Ureter (tissue), 1 donor: Measurements from ENCODE around the gene RUSF1. TPM values are rescaled to one million over a fixed set of nuclear protein-coding genes. Genes with fewer than 3 reads are reported as not detected.
A peak's percentile ranks its signal among the peaks of the same experiment; 100 is the strongest.
"Not testable (repeated sequence)": the region's sequence is repeated elsewhere in the genome, so short reads cannot be mapped to it uniquely, and the experiment has no call there.

Experiments used
- DNase-seq: peaks from one replicate; pipeline ENCODE4 v3.0.0-alpha.2; 2020; ENCODE audit warnings: low spot score
- total RNA-seq: library from RNA; stranded (reverse); gene quantifications from one replicate; pipeline ENCODE4 v1.2.4, GENCODE V29; 2023
- donor health status: DM: yes; HTN: yes; CAD: no.

RUSF1 gene
- total RNA-seq, 1 donor from 2014 or later = 85.6 TPM

DNA sequence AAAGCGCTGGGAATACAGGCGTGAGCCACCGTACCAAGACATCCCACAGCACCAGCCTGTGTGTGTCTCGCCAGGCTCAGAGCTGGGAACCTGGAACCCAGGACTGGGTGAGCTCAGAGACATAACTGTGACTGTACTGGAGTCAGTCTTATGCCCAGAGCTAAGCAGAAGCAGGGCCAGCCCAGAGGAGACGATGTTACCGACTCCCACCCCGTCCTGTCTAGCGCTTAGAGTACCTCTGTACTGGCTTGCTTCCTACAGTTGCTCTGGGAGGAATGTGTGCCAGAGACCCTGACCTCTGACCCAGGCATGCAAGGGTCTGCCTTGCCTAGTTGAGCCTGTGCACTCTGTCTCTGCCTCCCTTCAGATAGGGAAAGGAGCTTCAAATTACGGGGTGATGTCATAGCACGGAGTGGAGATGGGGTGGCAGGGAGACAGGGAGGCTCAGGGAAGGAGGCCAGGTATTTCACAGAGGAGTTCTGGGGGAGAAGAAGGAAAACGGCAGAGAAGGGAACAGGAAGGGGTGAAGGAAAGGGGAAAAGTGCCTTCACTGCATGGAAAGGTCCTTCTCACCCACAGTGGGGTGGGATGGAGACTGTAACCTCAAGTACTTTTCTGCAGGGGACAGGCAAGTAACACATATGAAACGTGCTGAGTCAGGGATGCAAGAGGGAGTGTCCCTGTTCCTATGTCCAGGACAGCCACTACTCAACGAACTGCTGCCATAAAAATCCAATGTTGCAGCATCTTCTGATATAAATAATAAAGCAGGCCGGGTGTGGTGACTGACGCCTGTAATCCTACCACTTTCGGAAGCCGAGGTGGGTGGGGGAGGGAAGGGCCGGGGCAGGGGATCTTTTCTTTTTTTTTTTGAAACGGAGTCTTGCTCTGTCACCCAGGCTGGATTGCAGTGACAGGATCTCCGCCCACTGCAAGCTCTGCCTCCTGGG lies 54.7 kb downstream of the RUSF1 start:
- no peak for DNase-seq

GRCh38 chr16:31452631-31453106 lies 55.5 kb downstream of the RUSF1 start:
- no peak for DNase-seq

DNA sequence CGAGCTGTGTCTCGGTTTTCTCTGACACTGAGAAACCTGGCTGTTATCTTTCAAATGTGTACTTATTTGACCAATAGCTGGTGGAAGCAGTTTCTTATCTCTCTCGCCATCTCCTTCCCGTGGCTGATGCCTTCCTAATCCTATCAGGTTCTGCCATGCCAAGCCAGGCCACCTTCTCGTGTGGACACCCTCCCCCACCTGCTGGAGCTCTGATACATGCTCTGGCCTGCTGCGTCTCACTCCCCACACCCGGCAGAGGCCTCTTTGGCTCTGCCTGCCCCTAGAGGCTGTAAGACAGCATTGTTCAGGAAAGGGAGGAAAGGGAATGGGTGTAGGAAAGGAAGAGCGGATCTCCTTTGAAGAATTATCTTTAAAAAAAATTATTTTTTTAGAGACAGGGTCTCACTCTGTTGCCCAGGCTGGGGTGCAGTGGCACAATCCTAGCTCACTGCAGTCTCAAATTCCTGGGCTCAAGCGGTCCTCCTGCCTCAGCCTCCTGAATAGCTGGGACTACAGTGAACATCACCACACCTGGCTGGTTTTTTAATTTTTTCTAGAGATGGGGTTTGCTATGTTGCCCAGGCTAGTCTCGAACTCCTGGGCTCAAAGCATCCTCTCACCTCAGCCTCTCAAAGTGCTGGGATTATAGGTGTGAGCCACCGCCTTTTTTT lies 56.4 kb downstream of the RUSF1 start:
- DNase-seq = peak; percentile 82

DNA sequence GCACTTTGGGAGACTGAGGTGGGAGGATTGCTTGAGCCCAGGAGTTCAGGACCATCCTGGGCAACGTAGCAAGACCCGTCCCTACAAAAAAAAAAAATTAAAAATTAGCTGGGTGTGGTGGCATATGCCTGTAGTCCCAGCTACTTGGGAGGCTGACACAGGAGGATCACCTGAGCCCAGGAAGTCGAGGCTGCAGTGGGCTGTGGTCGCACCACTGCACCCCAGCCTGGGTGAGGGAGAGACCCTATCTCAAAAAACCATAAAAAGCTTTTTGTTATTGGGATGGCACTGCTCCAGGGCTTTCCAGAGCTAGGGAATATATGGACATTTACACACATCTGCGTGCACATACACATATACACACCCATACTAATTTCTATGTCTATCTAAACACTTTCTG lies 57.0 kb downstream of the RUSF1 start:
- no peak for DNase-seq

DNA sequence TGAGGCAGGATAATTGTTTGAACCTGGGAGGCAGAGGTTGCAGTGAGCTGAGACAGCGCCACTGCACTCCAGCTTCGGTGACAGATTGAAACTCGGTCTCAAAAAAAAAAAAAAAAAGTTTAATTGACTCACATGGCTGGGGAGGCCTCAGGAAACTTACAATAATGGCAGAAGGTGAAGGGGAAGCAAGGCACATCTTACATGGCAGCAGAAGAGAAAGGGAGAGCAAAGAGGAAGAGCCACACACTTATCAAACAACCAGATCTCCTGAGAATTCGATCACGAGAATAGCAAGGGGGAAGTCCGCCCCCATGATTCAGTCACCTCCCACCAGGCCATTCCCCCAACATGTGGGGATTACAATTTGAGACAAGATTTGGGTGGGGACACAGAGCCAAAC lies 62.3 kb downstream of the RUSF1 start:
- not testable (repeated sequence) for DNase-seq

- no peak for DNase-seq
Observed at GRCh38 chr16:31441956-31442355, 66.2 kb downstream of the RUSF1 start.

GRCh38 chr16:31440516-31441184 lies 67.5 kb downstream of the RUSF1 start:
- no peak for DNase-seq

DNA sequence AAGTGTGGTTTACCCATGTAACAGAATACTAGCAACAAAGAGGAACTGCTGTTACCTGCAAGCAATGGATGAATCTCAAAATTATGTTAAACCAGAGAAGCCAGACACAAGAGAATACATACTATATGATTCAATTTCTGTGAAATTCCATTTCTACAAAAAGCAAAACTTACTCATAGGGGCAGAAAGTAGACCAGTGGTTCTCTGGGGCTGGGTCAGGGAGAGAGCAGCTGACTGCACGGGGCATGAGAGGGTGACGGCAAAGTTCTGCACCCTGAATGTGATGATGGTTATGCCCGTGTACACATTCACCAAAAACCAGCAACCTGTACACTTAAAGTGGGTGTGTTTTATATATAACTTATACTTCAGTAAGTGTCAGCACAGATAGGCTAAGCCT lies 68.7 kb downstream of the RUSF1 start:
- DNase-seq = no peak

Other genes with a start within 250 kb of the RUSF1 start
- 4.4 TPM for gene ITGAM, start 248.4 kb downstream of the RUSF1 start, total RNA-seq
- 9.6 TPM for gene ITGAX, start 153.2 kb downstream of the RUSF1 start, total RNA-seq
- gene ITGAD, start 115.1 kb downstream of the RUSF1 start, total RNA-seq = not detected
- gene COX6A2, start 80.0 kb downstream of the RUSF1 start, total RNA-seq = not detected
- 1.0 TPM for gene ZNF843, start 65.6 kb downstream of the RUSF1 start, total RNA-seq
- gene ARMC5, start 48.9 kb downstream of the RUSF1 start, total RNA-seq = 9.7 TPM
- gene TGFB1I1, start 36.2 kb downstream of the RUSF1 start, total RNA-seq = 97.0 TPM
- gene SLC5A2, start 25.3 kb downstream of the RUSF1 start, total RNA-seq = not detected
- not detected for gene AHSP, start 19.5 kb upstream of the RUSF1 start, total RNA-seq